K562 (cell line): Measurements from ENCODE around the gene NFKB2. TPM values are rescaled to one million over a fixed set of nuclear protein-coding genes. Genes with fewer than 3 reads are reported as not detected.
A peak's percentile ranks its signal among the peaks of the same experiment; 100 is the strongest.

Experiments used
- CSDE1 ChIP-seq, 2 experiments: fragments of 450-650 bp; IDR thresholded peaks; 2 replicates each; pipeline ENCODE4 v1.6.1; 2016; ENCODE audit warnings: mild to moderate bottlenecking in 1 of 2
- ESRRA ChIP-seq: fragments of 450-650 bp; IDR thresholded peaks from 2 replicates; pipeline ENCODE4 v1.6.1; 2014; ENCODE audit warnings: low read depth, mild to moderate bottlenecking, moderate library complexity, borderline replicate concordance
- EWSR1 ChIP-seq: fragments of 450-650 bp; IDR thresholded peaks from 2 replicates; pipeline ENCODE4 v1.6.1; 2018; ENCODE audit warnings: borderline replicate concordance, mild to moderate bottlenecking, low read depth, moderate library complexity; ENCODE audit not compliant: partially characterized antibody
- JUND ChIP-seq, 2 experiments: IDR thresholded peaks; 2 replicates in 1 of 2; 3 replicates in 1 of 2; pipeline ENCODE4 v1.6.1; 2011; ENCODE audit warnings: borderline replicate concordance in 2 of 2, low read depth in 2 of 2, low read length in 2 of 2, improper control_type of control experiment in 1 of 2, missing biosample characterization in 1 of 2, missing genetic modification characterization in 1 of 2, missing genetic modification reagents in 1 of 2
- L3MBTL2 ChIP-seq: fragments of 450-650 bp; IDR thresholded peaks from 2 replicates; pipeline ENCODE4 v1.6.1; 2016; ENCODE audit warnings: mild to moderate bottlenecking, moderate library complexity
- MTA3 ChIP-seq: fragments of 450-650 bp; formaldehyde crosslinking; IDR thresholded peaks from 2 replicates; pipeline ENCODE4 v1.6.1; 2017; ENCODE audit warnings: mild to moderate bottlenecking, borderline replicate concordance
- NFYB ChIP-seq: IDR thresholded peaks from 2 replicates; pipeline ENCODE4 v1.6.1; 2011; ENCODE audit warnings: mild to moderate bottlenecking, moderate library complexity; ENCODE audit not compliant: insufficient read length; ENCODE audit errors: extremely low read depth
- RBM25 ChIP-seq: fragments of 200-400 bp; formaldehyde crosslinking; IDR thresholded peaks from 2 replicates; pipeline ENCODE4 v1.6.1; 2018; ENCODE audit warnings: low read length, low read depth, moderate library complexity; ENCODE audit not compliant: severe bottlenecking
- RBM39 ChIP-seq: fragments of 200-400 bp; formaldehyde crosslinking; optimal IDR thresholded peaks from 2 replicates; pipeline ENCODE3; 2018; ENCODE audit warnings: low read depth, low read length
- SMARCC2 ChIP-seq: fragments of 450-650 bp; IDR thresholded peaks from 2 replicates; pipeline ENCODE4 v1.6.1; 2017; ENCODE audit warnings: antibody characterized with exemption, moderate library complexity, mild to moderate bottlenecking, low read depth
- STAT6 ChIP-seq: sonication (generic); formaldehyde crosslinking; IDR thresholded peaks from 2 replicates; pipeline ENCODE4 v1.8.1; 2023; ENCODE audit warnings: mild to moderate bottlenecking, missing genetic modification reagents
- XRCC5 ChIP-seq: fragments of 200-400 bp; formaldehyde crosslinking; IDR thresholded peaks from 2 replicates; pipeline ENCODE4 v1.6.1; 2017; ENCODE audit warnings: low read depth, mild to moderate bottlenecking, low read length
- ZBTB12 ChIP-seq: fragments of 250-450 bp; sonication (Bioruptor Pico); IDR thresholded peaks from 2 replicates; pipeline ENCODE4 v1.4.0; 2020
- ZNF76 ChIP-seq: fragments of 250-450 bp; sonication (Bioruptor Pico); IDR thresholded peaks from 2 replicates; pipeline ENCODE4 v1.4.0; 2020; ENCODE audit warnings: mild to moderate bottlenecking, moderate library complexity, borderline replicate concordance
- polyA plus RNA-seq, 8 experiments: library from polyadenylated mRNA; depleted of rRNA in 4 of 8; stranded (reverse) in 5 of 8; unstranded in 3 of 8; fragments of >200 nt; fragmentation: Nextera tagmentation in 2 of 8; fragmentation: Illumina TruSeq in 1 of 8; extraction: Ambion mirVana in 2 of 8; extraction: Trizol in 1 of 8; gene quantifications; 2 replicates each; pipeline versions ENCODE4 v1.2.1 to v1.2.3, GENCODE V29; 2011 to 2014; ENCODE audit warnings: inconsistent platforms in 1 of 8, missing spikeins in 1 of 8
- total RNA-seq, 7 experiments: library from RNA; depleted of rRNA in 6 of 7; stranded (reverse); fragments of >200 nt in 6 of 7; fragmentation: Illumina TruSeq in 2 of 7; extraction: Trizol in 2 of 7; gene quantifications; 2 replicates each; pipeline versions ENCODE4 v1.2.1 to v1.2.3, GENCODE V29; 2011 to 2021; ENCODE audit warnings: low replicate concordance in 1 of 7
- TF ChIP-seq, protein P1 (sequence below): fragments of 150-350 bp; conservative IDR thresholded peaks from 2 replicates; pipeline ENCODE4 v1.6.1; 2014; ENCODE audit warnings: low read length
- TF ChIP-seq, protein P2 (sequence below): fragments of 450-650 bp; formaldehyde crosslinking; IDR thresholded peaks from 2 replicates; pipeline ENCODE4 v1.4.0; 2020; ENCODE audit warnings: mild to moderate bottlenecking, moderate library complexity

NFKB2 gene
- total and polyA plus RNA-seq, 9 of the 15 experiments (the other 6 are each of a cell fraction or from before 2014, with no cell fraction given): 0.07 to 20.3 (median 7.9) TPM

GRCh38 chr10:102394079-102394800 is 1.3 kb upstream of the NFKB2 start (continued):
- peak; percentile 77; the same call in 1 of the 2 replicates for TF ChIP-seq MTA3
- no peak for TF ChIP-seq EWSR1
- no peak for TF ChIP-seq SMARCC2
- no peak for TF ChIP-seq RBM25
- TF ChIP-seq RBM39: no peak
- TF ChIP-seq, protein P1, sequence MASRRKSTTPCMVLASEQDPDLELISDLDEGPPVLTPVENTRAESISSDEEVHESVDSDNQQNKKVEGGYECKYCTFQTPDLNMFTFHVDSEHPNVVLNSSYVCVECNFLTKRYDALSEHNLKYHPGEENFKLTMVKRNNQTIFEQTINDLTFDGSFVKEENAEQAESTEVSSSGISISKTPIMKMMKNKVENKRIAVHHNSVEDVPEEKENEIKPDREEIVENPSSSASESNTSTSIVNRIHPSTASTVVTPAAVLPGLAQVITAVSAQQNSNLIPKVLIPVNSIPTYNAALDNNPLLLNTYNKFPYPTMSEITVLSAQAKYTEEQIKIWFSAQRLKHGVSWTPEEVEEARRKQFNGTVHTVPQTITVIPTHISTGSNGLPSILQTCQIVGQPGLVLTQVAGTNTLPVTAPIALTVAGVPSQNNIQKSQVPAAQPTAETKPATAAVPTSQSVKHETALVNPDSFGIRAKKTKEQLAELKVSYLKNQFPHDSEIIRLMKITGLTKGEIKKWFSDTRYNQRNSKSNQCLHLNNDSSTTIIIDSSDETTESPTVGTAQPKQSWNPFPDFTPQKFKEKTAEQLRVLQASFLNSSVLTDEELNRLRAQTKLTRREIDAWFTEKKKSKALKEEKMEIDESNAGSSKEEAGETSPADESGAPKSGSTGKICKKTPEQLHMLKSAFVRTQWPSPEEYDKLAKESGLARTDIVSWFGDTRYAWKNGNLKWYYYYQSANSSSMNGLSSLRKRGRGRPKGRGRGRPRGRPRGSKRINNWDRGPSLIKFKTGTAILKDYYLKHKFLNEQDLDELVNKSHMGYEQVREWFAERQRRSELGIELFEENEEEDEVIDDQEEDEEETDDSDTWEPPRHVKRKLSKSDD: no peak
- TF ChIP-seq XRCC5: 0 out of 2 replicates have a peak, but pooled peaks have one; percentile 42
- no peak for TF ChIP-seq STAT6 (CRISPR knock-in tag)
- TF ChIP-seq CSDE1 (IDR thresholded peaks at IDR 0.05): peak in 1 of 2 experiments; percentile 15; a peak in 1 of 4 replicates
- TF ChIP-seq NFYB: peak; percentile 58
- peak; percentile 48; the same call in 1 of the 2 replicates for TF ChIP-seq ESRRA
- TF ChIP-seq ZNF76 (CRISPR knock-in tag): no peak
- TF ChIP-seq, protein P2, sequence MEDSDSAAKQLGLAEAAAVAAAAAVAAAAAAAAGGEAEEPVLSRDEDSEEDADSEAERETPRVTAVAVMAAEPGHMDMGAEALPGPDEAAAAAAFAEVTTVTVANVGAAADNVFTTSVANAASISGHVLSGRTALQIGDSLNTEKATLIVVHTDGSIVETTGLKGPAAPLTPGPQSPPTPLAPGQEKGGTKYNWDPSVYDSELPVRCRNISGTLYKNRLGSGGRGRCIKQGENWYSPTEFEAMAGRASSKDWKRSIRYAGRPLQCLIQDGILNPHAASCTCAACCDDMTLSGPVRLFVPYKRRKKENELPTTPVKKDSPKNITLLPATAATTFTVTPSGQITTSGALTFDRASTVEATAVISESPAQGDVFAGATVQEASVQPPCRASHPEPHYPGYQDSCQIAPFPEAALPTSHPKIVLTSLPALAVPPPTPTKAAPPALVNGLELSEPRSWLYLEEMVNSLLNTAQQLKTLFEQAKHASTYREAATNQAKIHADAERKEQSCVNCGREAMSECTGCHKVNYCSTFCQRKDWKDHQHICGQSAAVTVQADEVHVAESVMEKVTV: peak; percentile 31; the same call in 1 of the 2 replicates
- no peak; the same call in none of the 2 replicates for TF ChIP-seq L3MBTL2
- peak; percentile 91 for TF ChIP-seq ZBTB12 (CRISPR knock-in tag)
- no peak for TF ChIP-seq JUND (IDR thresholded peaks at IDR 0.05; ENCODE audit: borderline replicate concordance, low read depth, low read length)
- no peak for TF ChIP-seq JUND (tag; IDR thresholded peaks at IDR 0.05; ENCODE audit: borderline replicate concordance, low read depth, low read length)
